Vagina (tissue), 2 donors: ENCODE measurements around the gene CHRDL2. TPM values are rescaled to one million over a fixed set of nuclear protein-coding genes. Genes with fewer than 3 reads are reported as not detected.
A peak's percentile ranks its signal among the peaks of the same experiment; 100 is the strongest.

Experiments
- DNase-seq, 2 donors: peaks; one replicate each; pipeline ENCODE4 v3.0.0-alpha.2; 2017; ENCODE audit errors: extremely low spot score in 2 of 2
- H3K27ac ChIP-seq: fragments of 200-600 bp; sonication (generic); one replicate; pipeline ENCODE4 v1.5.1; 2019
- H3K27me3 ChIP-seq: fragments of 200-600 bp; sonication (generic); one replicate; pipeline ENCODE4 v1.5.1; 2019
- H3K36me3 ChIP-seq, 2 donors: fragments of 200-600 bp; sonication (generic); one replicate each; pipeline ENCODE4 v1.5.1; 2017 to 2019
- H3K4me1 ChIP-seq: fragments of 200-600 bp; sonication (generic); one replicate; pipeline ENCODE4 v1.5.1; 2019
- H3K4me3 ChIP-seq, 2 donors: fragments of 200-600 bp; sonication (generic); 1 replicate in 1 of 2; 2 replicates in 1 of 2; pipeline ENCODE4 v1.5.1; 2016 to 2019
- H3K9me3 ChIP-seq: fragments of 200-600 bp; sonication (generic); one replicate; pipeline ENCODE4 v1.5.1; 2019
- CTCF ChIP-seq, 3 experiments: fragments of 450-650 bp in 2 of 3; fragments of 200-600 bp in 1 of 3; sonication (generic) in 1 of 3; IDR thresholded peaks; one replicate each; pipeline ENCODE4 v1.5.1; 2017 to 2019; ENCODE audit warnings: antibody characterized with exemption in 3 of 3, mild to moderate bottlenecking in 2 of 3, moderate library complexity in 2 of 3
- POLR2A ChIP-seq, 2 donors: fragments of 450-650 bp; IDR thresholded peaks; one replicate each; pipeline ENCODE4 v1.6.1; 2017; ENCODE audit warnings: antibody characterized with exemption in 2 of 2, mild to moderate bottlenecking in 2 of 2, moderate library complexity in 2 of 2
- POLR2AphosphoS5 ChIP-seq, 2 donors: sonication (generic); formaldehyde crosslinking; IDR thresholded peaks; one replicate each; pipeline ENCODE4 v1.9.0; 2017; ENCODE audit warnings: antibody characterized with exemption in 2 of 2, mild to moderate bottlenecking in 2 of 2, low read depth in 1 of 2; ENCODE audit not compliant: insufficient read depth in 1 of 2
- intact Hi-C: fragments of 100-400 bp; cut with DNase I; formaldehyde crosslinking; loops from one replicate; pipeline ENCODE4 v1.15.1; 2023
- total RNA-seq: library from RNA; depleted of rRNA; stranded (reverse); fragments of >200 nt; gene quantifications from one replicate; pipeline ENCODE4 v1.2.3, GENCODE V29; 2016

Gene CHRDL2
- total RNA-seq, 1 donor from 2014 or later, result 3.7 TPM

GRCh38 chr11:74699615-74700396 lies 31.4 kb downstream of the CHRDL2 start:
- H3K36me3 ChIP-seq, result no peaks in the 10 kb centered on the region
- intact Hi-C loops, result no loop called here
- DNase-seq, result no peak
- no peak for TF ChIP-seq CTCF (IDR thresholded peaks at IDR 0.05)
- TF ChIP-seq POLR2A (IDR thresholded peaks at IDR 0.05), result no peak
- no peak for TF ChIP-seq POLR2AphosphoS5 (IDR thresholded peaks at IDR 0.05; ENCODE audit: insufficient read depth in 1 of 2, low read depth in 1 of 2)
- H3K9me3 ChIP-seq, result no peaks in the 10 kb centered on the region
- no peaks in the 10 kb centered on the region for H3K27me3 ChIP-seq
- H3K27ac ChIP-seq, result no peak overlapping the region
- peaks cover 11% of the 10 kb centered on the region for H3K4me1 ChIP-seq
- no peak overlapping the region for H3K4me3 ChIP-seq

DNA sequence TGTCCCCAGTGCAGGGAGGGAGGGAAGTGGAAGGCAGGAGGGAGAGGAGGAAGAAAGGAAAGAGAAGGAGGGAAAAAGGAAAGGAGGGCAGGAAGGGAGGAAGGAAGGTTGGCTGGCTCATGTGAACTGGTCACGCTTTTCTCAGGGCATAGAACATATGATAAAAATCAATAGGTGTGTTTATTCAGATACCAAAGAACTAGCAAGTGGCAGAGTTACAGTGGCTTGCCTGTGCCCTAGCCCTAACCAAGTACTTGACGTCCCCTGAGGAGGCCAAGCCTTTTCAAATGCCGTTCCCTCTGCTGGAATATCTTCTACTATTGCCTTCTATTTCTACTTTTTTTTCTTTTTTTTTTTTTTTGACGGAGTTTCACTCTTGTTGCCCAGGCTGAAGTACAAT lies 33.5 kb downstream of the CHRDL2 start:
- peaks cover 11% of the 10 kb centered on the region for H3K4me1 ChIP-seq
- H3K27me3 ChIP-seq, result no peaks in the 10 kb centered on the region
- no peak overlapping the region for H3K4me3 ChIP-seq
- no peak for DNase-seq
- no peaks in the 10 kb centered on the region for H3K36me3 ChIP-seq
- no peaks in the 10 kb centered on the region for H3K9me3 ChIP-seq
- peak overlapping the region; percentile 69 for H3K27ac ChIP-seq
- no peak for TF ChIP-seq CTCF (IDR thresholded peaks at IDR 0.05)
- no peak for TF ChIP-seq POLR2A (IDR thresholded peaks at IDR 0.05)
- no peak for TF ChIP-seq POLR2AphosphoS5 (IDR thresholded peaks at IDR 0.05; ENCODE audit: insufficient read depth in 1 of 2, low read depth in 1 of 2)
- intact Hi-C loops, result no loop called here

DNA sequence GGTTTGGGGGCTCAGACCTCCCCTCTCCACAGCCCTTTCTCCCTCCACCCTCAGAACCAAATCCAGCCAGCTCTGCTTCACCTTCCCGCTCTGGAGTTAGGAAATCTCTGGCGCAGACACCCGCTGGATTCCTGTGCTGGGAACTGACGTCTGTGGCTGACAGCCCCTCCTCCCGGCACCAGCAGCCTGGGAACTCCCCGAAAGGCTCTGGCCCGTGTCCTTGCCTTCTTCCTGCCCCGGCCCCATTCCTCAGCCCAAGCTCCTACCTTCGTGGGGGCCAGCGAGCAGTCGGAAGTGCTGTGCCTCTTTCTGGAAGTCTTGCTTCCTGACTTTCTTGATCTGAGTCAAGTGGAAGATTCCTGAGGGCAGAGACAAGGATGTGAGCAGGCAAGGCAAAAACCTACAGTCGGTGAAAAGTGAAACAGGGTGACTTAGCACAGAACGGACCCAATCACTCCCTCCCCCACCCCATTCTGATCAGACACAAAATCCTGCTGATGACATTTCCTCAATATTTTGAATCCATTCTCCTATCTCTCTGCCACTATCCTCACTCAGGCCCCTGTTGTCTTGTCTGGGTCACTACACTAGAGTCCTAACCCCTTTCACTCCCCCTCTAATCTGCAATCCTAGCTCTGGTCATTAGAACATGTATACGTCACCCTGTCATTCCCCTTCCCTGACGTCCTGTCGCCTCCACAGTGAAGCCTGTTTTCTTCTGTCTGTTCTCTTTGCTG lies 34.1 kb downstream of the CHRDL2 start:
- TF ChIP-seq POLR2AphosphoS5 (IDR thresholded peaks at IDR 0.05; ENCODE audit: insufficient read depth in 1 of 2, low read depth in 1 of 2) (peak; percentile 45 to 92), POLR2A (IDR thresholded peaks at IDR 0.05) (peak in 1 of 2 donors; percentile 22), CTCF (IDR thresholded peaks at IDR 0.05) (no peak)
- H3K4me3 ChIP-seq, result no peak overlapping the region
- no peaks in the 10 kb centered on the region for H3K27me3 ChIP-seq
- H3K4me1 ChIP-seq, result peaks cover 11% of the 10 kb centered on the region
- peak in 1 of 2 donors; percentile 95 for DNase-seq
- H3K27ac ChIP-seq, result peak overlapping the region; percentile 69
- no peaks in the 10 kb centered on the region for H3K36me3 ChIP-seq
- intact Hi-C loops, result no loop called here
- H3K9me3 ChIP-seq, result no peaks in the 10 kb centered on the region

DNA sequence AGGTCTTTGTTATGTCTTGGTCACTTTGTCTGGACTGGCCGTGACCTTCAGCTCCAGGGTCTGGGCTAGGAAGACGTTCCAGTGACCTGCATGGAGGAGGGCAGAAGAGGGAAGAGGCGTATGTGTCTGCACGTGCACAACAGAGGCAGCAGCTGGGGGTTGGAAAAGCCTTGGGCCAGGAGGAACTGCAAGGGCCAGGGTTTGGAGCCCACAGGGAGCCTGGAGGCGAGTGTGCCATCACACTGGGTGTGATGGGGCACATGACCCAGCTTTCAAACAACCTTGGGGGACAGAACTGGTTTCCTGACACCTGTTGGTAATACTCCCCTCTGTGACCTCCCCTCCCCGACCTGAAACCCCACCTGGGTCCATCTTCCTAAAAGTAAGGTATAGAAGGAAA lies 34.7 kb downstream of the CHRDL2 start:
- peaks cover 11% of the 10 kb centered on the region for H3K4me1 ChIP-seq
- no peaks in the 10 kb centered on the region for H3K27me3 ChIP-seq
- TF ChIP-seq POLR2AphosphoS5 (IDR thresholded peaks at IDR 0.05; ENCODE audit: insufficient read depth in 1 of 2, low read depth in 1 of 2), result no peak
- no peak for TF ChIP-seq CTCF (IDR thresholded peaks at IDR 0.05)
- TF ChIP-seq POLR2A (IDR thresholded peaks at IDR 0.05), result no peak
- H3K27ac ChIP-seq, result peak overlapping the region; percentile 69
- no peak overlapping the region for H3K4me3 ChIP-seq
- no peaks in the 10 kb centered on the region for H3K9me3 ChIP-seq
- no peak for DNase-seq
- intact Hi-C loops, result no loop called here
- no peaks in the 10 kb centered on the region for H3K36me3 ChIP-seq
